B cell (primary cell): Measurements from ENCODE around the gene RAPGEF5. TPM values are rescaled to one million over a fixed set of nuclear protein-coding genes. Genes with fewer than 3 reads are reported as not detected.

Source experiments
- ATAC-seq: fragments of 200-7000 bp; cut with Tn5 transposase; one replicate; pipeline ENCODE4 v1.10.0; 2021; ENCODE audit warnings: low read depth, mild to moderate bottlenecking, moderate number of reproducible peaks, moderate library complexity
- CTCF ChIA-PET: fragments of 350-600 bp; sonication (Branson Sonifier 250); formaldehyde crosslinking; loops from one replicate; lab custom pipeline; 2021; ENCODE audit warnings: antibody characterized with exemption, inconsistent platforms; lab: Charles Lee
- POLR2A ChIA-PET: fragments of 350-600 bp; sonication (Branson Sonifier 250); formaldehyde crosslinking; loops from one replicate; lab custom pipeline; 2021; ENCODE audit warnings: antibody characterized with exemption; lab: Charles Lee
- DNase-seq: peaks from one replicate; pipeline ENCODE4 v3.0.0; 2013
- H2AFZ ChIP-seq: 2 replicates; pipeline ENCODE4 v1.6.1; 2012; ENCODE audit warnings: mild to moderate bottlenecking, low read depth, low read length; ENCODE audit not compliant: insufficient read depth, poor library complexity, severe bottlenecking
- H3K27ac ChIP-seq, 2 donors: 1 replicate in 1 of 2; 2 replicates in 1 of 2; pipeline ENCODE4 v1.5.1; 2012 to 2013; ENCODE audit warnings: low read length in 2 of 2, mild to moderate bottlenecking in 2 of 2, moderate library complexity in 1 of 2
- H3K27me3 ChIP-seq, 4 experiments: fragments of 200-600 bp in 1 of 4; sonication (generic) in 1 of 4; replicated peaks in 1 of 4; 1 replicate in 2 of 4; 2 replicates in 2 of 4; pipeline versions ENCODE4 v1.6.1 to v1.7.0; 2013 to 2016; ENCODE audit warnings: low read length in 3 of 4, mild to moderate bottlenecking in 2 of 4, mixed read lengths in 1 of 4, moderate library complexity in 1 of 4; ENCODE audit not compliant: insufficient read depth in 4 of 4, control insufficient read depth in 3 of 4; ENCODE audit errors: control extremely low read depth in 1 of 4
- H3K36me3 ChIP-seq, 2 experiments: replicated peaks in 1 of 2; 1 replicate in 1 of 2; 2 replicates in 1 of 2; pipeline versions ENCODE4 v1.6.1 to v1.7.1; 2013; ENCODE audit warnings: low read length in 1 of 2; ENCODE audit not compliant: insufficient read depth in 2 of 2, control insufficient read depth in 1 of 2; ENCODE audit errors: control extremely low read depth in 1 of 2, extremely low read depth in 1 of 2
- H3K4me1 ChIP-seq, 2 donors: fragments of 200-600 bp in 1 of 2; sonication (generic) in 1 of 2; 1 replicate in 1 of 2; 2 replicates in 1 of 2; pipeline versions ENCODE4 v1.5.1 to v1.6.1; 2013 to 2017; ENCODE audit warnings: low read length in 2 of 2; ENCODE audit not compliant: control insufficient read depth in 2 of 2, insufficient read depth in 2 of 2
- H3K4me2 ChIP-seq: replicated peaks from 2 replicates; pipeline ENCODE3; 2012; ENCODE audit warnings: mild to moderate bottlenecking, low read depth, low read length; ENCODE audit not compliant: poor library complexity, severe bottlenecking
- H3K4me3 ChIP-seq, 5 experiments: fragments of 200-600 bp in 1 of 5; sonication (generic) in 1 of 5; 1 replicate in 3 of 5; 2 replicates in 2 of 5; pipeline versions ENCODE4 v1.5.1 to v1.7.0; 2011 to 2016; ENCODE audit warnings: low read length in 4 of 5, mild to moderate bottlenecking in 4 of 5, low read depth in 2 of 5, control low read depth in 1 of 5, moderate library complexity in 1 of 5; ENCODE audit not compliant: insufficient read depth in 1 of 5; ENCODE audit errors: control extremely low read depth in 1 of 5, extremely low read depth in 1 of 5
- H3K79me2 ChIP-seq: fragments of 200-600 bp; sonication (generic); one replicate; pipeline ENCODE4 v1.6.0; 2016; ENCODE audit warnings: low read length; ENCODE audit not compliant: control insufficient read depth, insufficient read depth
- H3K9ac ChIP-seq: fragments of 200-600 bp; sonication (generic); 2 replicates; pipeline ENCODE4 v1.6.1; 2017; ENCODE audit warnings: mild to moderate bottlenecking, low read length, moderate library complexity
- H3K9me3 ChIP-seq, 3 donors: one replicate each; pipeline versions ENCODE4 v1.6.1 to v1.7.1; 2013; ENCODE audit warnings: low read length in 2 of 3; ENCODE audit not compliant: control insufficient read depth in 2 of 3, insufficient read depth in 1 of 3; ENCODE audit errors: control extremely low read depth in 1 of 3
- H4K20me1 ChIP-seq: 2 replicates; pipeline ENCODE4 v1.6.0; 2012; ENCODE audit warnings: mild to moderate bottlenecking, low read length; ENCODE audit not compliant: insufficient read depth, control insufficient read depth, poor library complexity, severe bottlenecking
- H3K27ac Mint-ChIP-seq: one replicate; pipeline ENCODE4 v1.8.0; 2021; ENCODE audit warnings: mixed read lengths
- H3K27me3 Mint-ChIP-seq: one replicate; pipeline ENCODE4 v1.8.0; 2021; ENCODE audit warnings: mixed read lengths
- H3K4me1 Mint-ChIP-seq: one replicate; pipeline ENCODE4 v1.8.0; 2021; ENCODE audit warnings: mixed read lengths
- H3K4me3 Mint-ChIP-seq: one replicate; pipeline ENCODE4 v1.8.0; 2021; ENCODE audit warnings: mixed read lengths
- H3K9me3 Mint-ChIP-seq: one replicate; pipeline ENCODE4 v1.8.0; 2022; ENCODE audit warnings: mixed read lengths; ENCODE audit not compliant: insufficient read depth
- EZH2 ChIP-seq: IDR thresholded peaks from 2 replicates; pipeline ENCODE4 v1.6.1; 2012; ENCODE audit warnings: borderline replicate concordance, low read depth, mild to moderate bottlenecking, moderate library complexity, low read length; ENCODE audit not compliant: insufficient read depth, poor library complexity, severe bottlenecking
- WGBS: methylation state at CpG from one replicate; pipeline ENCODE4 v1.1.5; 2013; ENCODE audit warnings: missing lambda C conversion rate; ENCODE audit not compliant: insufficient coverage; 5-methylcytosine and 5-hydroxymethylcytosine counted together
- intact Hi-C: fragments of 100-400 bp; cut with micrococcal nuclease; formaldehyde crosslinking; loops from one replicate; pipeline ENCODE4 v1.10.0; 2022
- polyA plus RNA-seq: library from polyadenylated mRNA; depleted of rRNA; stranded (reverse); fragments of >200 nt; gene quantifications from 2 replicates; pipeline ENCODE4 v1.2.3, GENCODE V29; 2012
- total RNA-seq, 2 donors: library from RNA; stranded (reverse); fragments of 120-200 nt in 1 of 2; gene quantifications; 1 replicate in 1 of 2; 2 replicates in 1 of 2; pipeline versions ENCODE4 v1.2.3 to v1.2.4, GENCODE V29; 2013 to 2022
- TF ChIP-seq, protein P1 (sequence below): fragments of 200-600 bp; IDR thresholded peaks from one replicate; pipeline ENCODE4 v1.8.0; 2022; ENCODE audit warnings: antibody characterized with exemption, mild to moderate bottlenecking

RAPGEF5 gene
- total and polyA plus RNA-seq, 2 donors (not counting 1 experiment from before 2014, with no cell fraction given), result 1.5 to 37.6 TPM

DNA sequence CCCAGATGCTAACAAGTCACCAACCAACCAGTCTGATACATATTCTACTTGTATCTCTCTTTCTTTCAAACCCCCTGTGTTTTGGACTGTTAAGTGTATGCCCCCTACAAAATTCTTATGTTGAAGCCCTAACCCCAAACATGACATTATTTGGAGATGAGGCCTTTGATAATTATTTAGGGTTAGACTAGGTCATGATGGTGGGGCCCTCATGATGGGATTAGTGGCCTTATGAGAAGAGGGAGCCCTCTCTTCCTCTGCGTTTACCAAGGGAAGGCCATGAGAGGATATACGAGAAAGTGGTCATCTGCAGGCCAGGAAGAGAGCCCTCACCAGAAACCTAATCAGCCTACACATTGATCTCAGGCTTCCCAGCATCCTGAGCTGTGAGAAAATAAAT is 2.5 kb downstream of the RAPGEF5 start:
- Histone ChIP-seq H3K27me3 (peaks cover 0 to 13% (median 4%) of the 10 kb centered on the region in 4 experiments), H4K20me1 (no peaks in the 10 kb centered on the region), H3K27ac (no peak overlapping the region), H3K9ac (no peak overlapping the region), H3K79me2 (peaks cover 13% of the 10 kb centered on the region), H3K4me2 (no peak overlapping the region), H3K36me3 (no peaks in the 10 kb centered on the region), H3K4me3 (no peak overlapping the region), H3K9me3 (peaks cover 1 to 9% (median 3%) of the 10 kb centered on the region in 3 donors), H3K4me1 (peaks cover 14 to 15% of the 10 kb centered on the region in 2 donors), H2AFZ (no peak overlapping the region)
- CTCF ChIA-PET, result no interaction called here
- Mint-ChIP-seq H3K27ac (no peak overlapping the region), H3K27me3 (peaks cover 30% of the 10 kb centered on the region), H3K4me3 (peak overlapping the region; percentile 6), H3K4me1 (peaks cover 32% of the 10 kb centered on the region), H3K9me3 (peaks cover 4% of the 10 kb centered on the region)
- no CpG with 5 or more reads among the region's 2 CpGs for WGBS
- TF ChIP-seq, protein P1, sequence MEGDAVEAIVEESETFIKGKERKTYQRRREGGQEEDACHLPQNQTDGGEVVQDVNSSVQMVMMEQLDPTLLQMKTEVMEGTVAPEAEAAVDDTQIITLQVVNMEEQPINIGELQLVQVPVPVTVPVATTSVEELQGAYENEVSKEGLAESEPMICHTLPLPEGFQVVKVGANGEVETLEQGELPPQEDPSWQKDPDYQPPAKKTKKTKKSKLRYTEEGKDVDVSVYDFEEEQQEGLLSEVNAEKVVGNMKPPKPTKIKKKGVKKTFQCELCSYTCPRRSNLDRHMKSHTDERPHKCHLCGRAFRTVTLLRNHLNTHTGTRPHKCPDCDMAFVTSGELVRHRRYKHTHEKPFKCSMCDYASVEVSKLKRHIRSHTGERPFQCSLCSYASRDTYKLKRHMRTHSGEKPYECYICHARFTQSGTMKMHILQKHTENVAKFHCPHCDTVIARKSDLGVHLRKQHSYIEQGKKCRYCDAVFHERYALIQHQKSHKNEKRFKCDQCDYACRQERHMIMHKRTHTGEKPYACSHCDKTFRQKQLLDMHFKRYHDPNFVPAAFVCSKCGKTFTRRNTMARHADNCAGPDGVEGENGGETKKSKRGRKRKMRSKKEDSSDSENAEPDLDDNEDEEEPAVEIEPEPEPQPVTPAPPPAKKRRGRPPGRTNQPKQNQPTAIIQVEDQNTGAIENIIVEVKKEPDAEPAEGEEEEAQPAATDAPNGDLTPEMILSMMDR, result no peak
- no peak for TF ChIP-seq EZH2
- ATAC-seq (no peak), DNase-seq (no peak)
- POLR2A ChIA-PET, result no interaction called here
- intact Hi-C loops, result no loop called here

DNA sequence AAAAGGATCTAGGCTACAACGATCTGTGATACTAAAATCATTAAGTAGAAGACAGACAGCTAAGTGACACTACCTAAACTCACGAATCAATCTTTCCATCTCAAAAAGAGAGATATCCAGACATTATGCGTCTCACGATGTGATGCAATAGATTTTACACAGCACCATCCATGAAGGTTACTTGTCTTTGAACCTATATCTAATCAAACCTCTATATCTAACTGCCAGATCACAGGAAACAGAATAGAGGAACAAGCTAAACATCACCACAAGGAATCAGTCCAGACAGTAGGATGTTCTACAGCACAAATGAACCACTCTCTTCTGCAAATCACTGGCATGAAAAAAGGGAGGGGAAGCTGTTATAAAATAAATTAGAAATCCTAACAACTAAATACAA is 4.1 kb downstream of the RAPGEF5 start:
- Histone ChIP-seq H3K36me3 (no peaks in the 10 kb centered on the region), H3K79me2 (peaks cover 20% of the 10 kb centered on the region), H3K27ac (no peak overlapping the region), H3K9me3 (peaks cover 1 to 9% (median 3%) of the 10 kb centered on the region in 3 donors), H3K4me1 (peaks cover 14 to 15% of the 10 kb centered on the region in 2 donors), H2AFZ (no peak overlapping the region), H3K9ac (no peak overlapping the region), H3K4me3 (no peak overlapping the region), H4K20me1 (no peaks in the 10 kb centered on the region), H3K27me3 (peaks cover 0 to 13% (median 4%) of the 10 kb centered on the region in 4 experiments), H3K4me2 (no peak overlapping the region)
- ChIA-PET CTCF (no interaction called here), POLR2A (no interaction called here)
- intact Hi-C loops, result no loop called here
- H3K27me3 Mint-ChIP-seq, result peaks cover 27% of the 10 kb centered on the region
- H3K4me3 Mint-ChIP-seq, result no peak overlapping the region
- no peak overlapping the region for H3K27ac Mint-ChIP-seq
- ATAC-seq (no peak), DNase-seq (no peak)
- TF ChIP-seq, protein P1, result no peak
- H3K9me3 Mint-ChIP-seq, result peaks cover 4% of the 10 kb centered on the region
- WGBS, result 81% methylated on average over 3 of the region's 4 CpGs
- peaks cover 32% of the 10 kb centered on the region for H3K4me1 Mint-ChIP-seq
